Right cardiac atrium (tissue), 5 donors: ENCODE results near the gene SCO2. TPM values are rescaled to one million over a fixed set of nuclear protein-coding genes. Genes with fewer than 3 reads are reported as not detected.

ENCODE experiments used
- ATAC-seq, 2 donors: fragments of 200-7000 bp; cut with Tn5 transposase; one replicate each; pipeline versions ENCODE4 v1.8.0 to v1.9.1; 2020; ENCODE audit warnings: moderate library complexity in 2 of 2, mild to moderate bottlenecking in 1 of 2
- DNase-seq, 3 donors: peaks; one replicate each; pipeline ENCODE4 v3.0.0-alpha.2; 2020
- H3K27ac ChIP-seq: one replicate; pipeline ENCODE4 v1.5.1; 2013; ENCODE audit warnings: mild to moderate bottlenecking, low read length, control low read depth, moderate library complexity
- H3K27me3 ChIP-seq: one replicate; pipeline ENCODE4 v1.6.1; 2013; ENCODE audit not compliant: control insufficient read depth, insufficient read depth
- H3K4me1 ChIP-seq: one replicate; pipeline ENCODE4 v1.6.1; 2013; ENCODE audit warnings: low read length; ENCODE audit not compliant: control insufficient read depth, insufficient read depth
- H3K4me3 ChIP-seq: one replicate; pipeline ENCODE4 v1.5.1; 2013; ENCODE audit warnings: low read length, control low read depth
- H3K9me3 ChIP-seq: one replicate; pipeline ENCODE4 v1.6.1; 2013; ENCODE audit warnings: low read length; ENCODE audit not compliant: control insufficient read depth
- WGBS: extraction: QIAGEN DNeasy Blood & Tissue Kit; methylation state at CpG from one replicate; pipeline ENCODE4 v1.1.7; 2013; 5-methylcytosine and 5-hydroxymethylcytosine counted together
- intact Hi-C, 4 donors: fragments of 100-400 bp; cut with DNase I; formaldehyde crosslinking; loops; one replicate each; pipeline versions ENCODE4 v1.11.0 to v1.14.0; 2022 to 2023
- polyA plus RNA-seq: library from polyadenylated mRNA; stranded (reverse); fragments of 200-250 nt; gene quantifications from one replicate; pipeline ENCODE4 v1.2.3, GENCODE V29; 2013
- total RNA-seq, 4 donors: library from RNA; stranded (reverse); fragmentation: NEBNext Ultra II Directional; extraction: Animal tissue kit (Norgen Biotek cat#: 25700); gene quantifications; one replicate each; pipeline ENCODE4 v1.2.1, GENCODE V29; 2021
- donor health status: healthy with polysubstance abuse.
- donor health status: DM: no; HTN: yes; CAD: no.
- donor health status: DM: no; HTN: no; CAD: no.
- donor health status: DM: no; HTN: yes; CAD: no; lungs with severe emphysema.
- donor health status: DM: yes; HTN: yes; CAD: no.

SCO2 gene
- total and polyA plus RNA-seq, 5 donors, result 1.4 to 2.2 TPM; not detected in 3

DNA sequence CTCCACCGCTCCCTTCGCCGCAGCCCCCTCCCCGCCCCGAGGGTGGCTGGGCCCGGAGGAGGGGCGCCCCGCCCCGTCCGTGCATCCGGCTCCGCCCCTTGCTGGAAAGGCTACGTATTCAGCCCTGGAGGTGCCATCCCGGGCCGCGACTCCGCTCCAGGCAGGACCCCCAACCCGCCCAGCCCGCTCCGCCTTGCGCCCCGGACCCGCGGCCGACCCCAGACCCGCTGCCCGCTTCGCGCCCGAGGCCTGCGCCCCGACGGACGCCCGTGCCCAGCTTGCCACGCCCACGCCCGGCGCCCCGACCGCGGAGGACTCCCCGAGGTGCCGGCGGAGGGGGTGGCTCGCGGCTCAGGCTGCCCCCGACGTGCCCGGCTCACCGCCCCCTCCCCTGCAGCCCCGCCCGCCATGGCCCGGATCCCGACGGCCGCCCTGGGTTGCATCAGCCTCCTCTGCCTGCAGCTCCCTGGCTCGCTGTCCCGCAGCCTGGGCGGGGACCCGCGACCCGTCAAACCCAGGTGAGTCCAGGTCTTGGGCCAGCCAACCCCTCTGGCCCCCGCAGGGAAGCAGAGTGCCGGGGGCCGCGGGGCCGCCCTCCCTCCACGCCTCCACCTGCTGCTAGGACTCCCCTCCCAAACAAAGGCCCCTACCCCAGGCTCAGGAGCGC lies 43.8 kb downstream of the SCO2 start, which contains the start of gene ADM2:
Gene ADM2, plus strand, starts transcription at position 104 of the 667 bp plus-strand sequence. Its CDS starts 305 bp downstream, at position 409.
- Histone ChIP-seq H3K4me3 (peak within 1 kb of the TSS; percentile 57), H3K9me3 (no peaks in the 10 kb centered on the region), H3K27ac (no peak within 1 kb of the TSS), H3K4me1 (no peaks in the 10 kb centered on the region), H3K27me3 (no peaks in the 10 kb centered on the region)
- WGBS, result 3% methylated on average over 70 of the region's 70 CpGs
- DNase-seq, result peak in 2 of 3 donors; percentile 70 to 75
- intact Hi-C loops, result no loop called here
- ATAC-seq, result peak; percentile 27 to 45

DNA sequence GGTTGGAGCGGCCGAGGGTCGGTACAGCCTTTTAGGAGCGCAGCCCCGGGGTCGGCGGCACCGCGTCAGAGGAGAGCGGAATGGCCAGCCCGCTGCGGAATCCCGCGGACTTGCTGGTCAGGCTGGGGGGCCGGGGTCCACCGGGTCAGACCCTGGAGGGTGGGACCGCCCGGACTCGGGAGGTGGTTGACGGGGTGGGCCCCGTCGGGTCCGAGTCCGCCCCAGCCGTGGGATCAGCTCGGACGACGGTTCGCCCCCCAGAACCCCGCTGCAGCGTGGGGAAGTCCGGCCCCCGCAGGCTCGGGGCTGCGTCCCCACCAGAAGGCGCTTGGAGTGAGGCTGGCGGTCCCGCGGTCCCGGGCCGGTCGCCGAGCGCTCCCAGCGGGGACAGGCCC lies 44.4 kb downstream of the SCO2 start:
- Histone ChIP-seq H3K27ac (no peak overlapping the region), H3K9me3 (no peaks in the 10 kb centered on the region), H3K4me1 (no peaks in the 10 kb centered on the region), H3K4me3 (peak overlapping the region; percentile 57), H3K27me3 (no peaks in the 10 kb centered on the region)
- WGBS, result 4% methylated on average over 45 of the region's 45 CpGs
- ATAC-seq (peak in 1 of 2 donors; percentile 4), DNase-seq (peak in 2 of 3 donors; percentile 53 to 57)
- intact Hi-C loops, result no loop called here

DNA sequence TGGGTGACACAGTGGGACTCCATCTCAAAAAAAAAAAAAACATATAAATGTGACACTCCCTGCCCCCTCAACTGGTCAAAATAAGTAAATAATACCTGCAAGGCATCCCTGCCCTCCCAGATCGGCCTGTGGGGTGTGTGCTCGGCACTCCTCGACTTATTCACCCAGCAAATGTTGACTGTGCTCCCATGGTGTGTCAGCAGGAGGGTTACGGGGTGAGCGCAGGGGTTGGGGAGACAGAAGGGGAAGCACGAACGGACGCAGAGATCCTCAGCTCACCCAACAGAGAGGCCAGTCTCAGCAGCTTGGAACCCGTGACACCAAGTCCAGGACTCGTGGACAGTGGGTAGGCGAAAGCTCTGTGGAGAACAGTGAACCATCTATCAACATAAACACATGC lies 45.7 kb downstream of the SCO2 start:
- WGBS, result 68% methylated on average over 11 of the region's 11 CpGs
- Histone ChIP-seq H3K27me3 (no peaks in the 10 kb centered on the region), H3K4me1 (no peaks in the 10 kb centered on the region), H3K27ac (no peak overlapping the region), H3K9me3 (no peaks in the 10 kb centered on the region), H3K4me3 (no peak overlapping the region)
- no peak for DNase-seq
- ATAC-seq, result no peak
- intact Hi-C loops, result no loop called here

DNA sequence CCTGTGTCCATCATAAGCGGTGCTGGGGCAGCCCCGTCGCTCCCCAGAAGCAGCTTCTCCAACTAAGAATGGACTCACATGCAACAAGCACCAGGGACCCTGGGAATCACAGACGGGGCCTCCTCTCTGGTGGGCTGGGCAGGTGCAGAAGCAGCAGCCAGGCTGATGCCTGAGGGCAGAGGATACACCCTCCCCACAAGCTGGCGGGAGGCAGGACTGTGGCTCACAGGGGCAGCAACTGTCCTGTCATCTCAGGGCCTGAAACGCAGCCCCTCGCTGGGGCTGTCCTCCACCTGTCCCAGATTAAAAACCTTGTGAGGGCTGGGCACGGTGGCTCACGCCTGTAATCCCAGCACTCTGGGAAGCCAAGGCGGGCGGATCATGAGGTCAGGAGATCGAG lies 47.5 kb downstream of the SCO2 start:
- Histone ChIP-seq H3K9me3 (no peaks in the 10 kb centered on the region), H3K4me1 (peaks cover 8% of the 10 kb centered on the region), H3K4me3 (no peak overlapping the region), H3K27me3 (no peaks in the 10 kb centered on the region), H3K27ac (no peak overlapping the region)
- intact Hi-C loops, result no loop called here
- WGBS, result 92% methylated on average over 12 of the region's 12 CpGs
- DNase-seq (peak in 1 of 3 donors; percentile 44), ATAC-seq (no peak)

DNA sequence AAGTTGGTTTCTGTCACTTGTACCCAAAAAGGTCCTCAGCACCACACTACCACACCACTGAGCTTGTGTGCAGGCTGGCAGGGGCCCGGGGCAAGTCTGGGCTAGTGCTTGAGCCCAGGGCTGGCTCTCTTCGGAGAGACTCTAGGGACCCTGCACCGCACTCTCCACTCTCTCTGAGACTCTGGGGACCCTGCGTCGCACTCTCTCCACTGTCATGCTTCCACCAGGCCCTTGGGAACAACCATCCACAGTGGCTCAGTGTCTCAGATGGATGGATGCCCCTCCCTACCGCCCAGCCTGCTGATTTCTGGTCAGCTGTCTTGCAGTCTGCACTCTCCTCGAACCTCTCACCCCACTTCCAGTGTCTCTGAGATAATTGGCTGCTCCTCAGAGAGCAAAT lies 48.5 kb downstream of the SCO2 start:
- DNase-seq, result peak in 1 of 3 donors; percentile 36
- 67% methylated on average over 7 of the region's 7 CpGs for WGBS
- H3K4me3 ChIP-seq, result no peak overlapping the region
- intact Hi-C loops, result no loop called here
- no peaks in the 10 kb centered on the region for H3K9me3 ChIP-seq
- H3K27me3 ChIP-seq, result no peaks in the 10 kb centered on the region
- no peak overlapping the region for H3K27ac ChIP-seq
- no peak for ATAC-seq
- peaks cover 8% of the 10 kb centered on the region for H3K4me1 ChIP-seq

DNA sequence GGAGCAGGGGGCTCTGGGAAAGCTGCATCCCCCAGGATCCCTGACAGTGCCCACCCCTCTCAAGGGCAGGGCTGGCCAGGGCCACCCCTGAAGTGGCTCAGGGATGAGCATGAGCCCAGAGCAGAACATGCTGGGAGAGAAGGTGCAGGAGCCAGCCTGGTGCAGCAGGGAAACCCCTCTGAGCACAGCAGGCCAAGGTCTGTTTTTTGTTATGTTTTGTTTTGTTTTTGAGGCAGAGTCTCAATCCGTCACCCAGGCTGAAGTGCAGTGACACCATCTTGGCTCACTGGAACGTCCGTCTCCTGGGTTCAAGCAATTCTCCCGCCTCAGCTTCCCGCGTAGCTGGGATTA lies 49.8 kb downstream of the SCO2 start:
- peaks cover 12% of the 10 kb centered on the region for H3K4me1 ChIP-seq
- no peaks in the 10 kb centered on the region for H3K9me3 ChIP-seq
- H3K4me3 ChIP-seq, result no peak overlapping the region
- WGBS, result 90% methylated on average over 6 of the region's 6 CpGs
- H3K27ac ChIP-seq, result no peak overlapping the region
- ATAC-seq (peak in 1 of 2 donors; percentile 4), DNase-seq (no peak)
- intact Hi-C loops, result no loop called here
- no peaks in the 10 kb centered on the region for H3K27me3 ChIP-seq

DNA sequence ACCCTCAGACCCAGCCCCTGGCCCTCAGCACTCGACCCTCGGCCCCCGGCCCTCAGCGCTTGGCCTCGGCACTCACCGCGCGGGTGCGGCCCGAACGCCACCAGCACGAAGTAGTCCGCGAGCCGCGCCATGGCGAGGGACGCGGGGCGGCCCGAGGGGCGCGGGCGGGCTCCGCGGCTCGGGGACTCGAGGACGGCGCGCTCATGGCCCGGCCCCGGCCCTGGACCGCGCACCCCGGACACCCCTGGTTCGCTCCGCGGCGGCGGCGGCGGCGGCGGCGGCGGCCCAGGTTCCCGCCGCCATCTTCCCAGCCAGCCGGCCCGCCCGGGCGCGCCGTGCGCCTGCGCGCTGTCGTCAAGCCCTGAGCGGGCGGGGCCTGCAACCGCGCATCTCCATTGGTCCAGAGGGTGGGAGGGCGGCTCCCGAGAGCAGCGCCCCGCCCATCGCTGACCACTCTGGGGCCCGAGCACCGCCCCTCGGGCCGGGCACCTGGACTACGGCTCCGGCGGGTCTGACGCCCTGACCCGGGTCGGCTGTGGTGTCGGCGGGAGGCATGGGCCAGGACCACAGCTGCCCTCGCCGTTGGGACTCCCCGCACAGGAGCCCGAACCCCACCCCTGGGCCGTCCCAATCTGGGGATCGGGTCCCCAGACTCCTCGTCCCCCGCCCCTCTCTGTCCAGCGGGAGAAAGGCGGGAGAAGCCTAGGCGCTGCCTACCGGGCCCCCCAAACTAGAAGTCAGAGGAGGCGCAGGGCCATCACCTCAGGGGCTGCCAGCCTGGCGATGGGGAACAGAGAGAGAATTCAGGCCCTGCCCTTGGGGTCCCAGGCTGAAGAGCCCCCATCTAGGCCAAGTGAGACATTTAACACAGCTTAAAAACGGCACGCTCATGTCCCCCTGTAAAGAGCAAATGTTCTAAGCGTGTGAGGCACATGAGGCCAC lies 50.4 kb downstream of the SCO2 start, which contains the start of gene SBF1:
Gene SBF1, minus strand, starts transcription at position 326 of the 942 bp plus-strand sequence. Its CDS starts 195 bp downstream, at position 131.
- peak within 1 kb of the TSS; percentile 53 for H3K27ac ChIP-seq
- peak; percentile 93 to 97 (median 97) for DNase-seq
- intact Hi-C loops, result no loop called here
- H3K4me3 ChIP-seq, result peak within 1 kb of the TSS; percentile 95
- no peaks in the 10 kb centered on the region for H3K9me3 ChIP-seq
- peak; percentile 97 to 98 for ATAC-seq
- H3K27me3 ChIP-seq, result no peaks in the 10 kb centered on the region
- H3K4me1 ChIP-seq, result peaks cover 13% of the 10 kb centered on the region
- WGBS, result under 1% methylated on average over 97 of the region's 97 CpGs

DNA sequence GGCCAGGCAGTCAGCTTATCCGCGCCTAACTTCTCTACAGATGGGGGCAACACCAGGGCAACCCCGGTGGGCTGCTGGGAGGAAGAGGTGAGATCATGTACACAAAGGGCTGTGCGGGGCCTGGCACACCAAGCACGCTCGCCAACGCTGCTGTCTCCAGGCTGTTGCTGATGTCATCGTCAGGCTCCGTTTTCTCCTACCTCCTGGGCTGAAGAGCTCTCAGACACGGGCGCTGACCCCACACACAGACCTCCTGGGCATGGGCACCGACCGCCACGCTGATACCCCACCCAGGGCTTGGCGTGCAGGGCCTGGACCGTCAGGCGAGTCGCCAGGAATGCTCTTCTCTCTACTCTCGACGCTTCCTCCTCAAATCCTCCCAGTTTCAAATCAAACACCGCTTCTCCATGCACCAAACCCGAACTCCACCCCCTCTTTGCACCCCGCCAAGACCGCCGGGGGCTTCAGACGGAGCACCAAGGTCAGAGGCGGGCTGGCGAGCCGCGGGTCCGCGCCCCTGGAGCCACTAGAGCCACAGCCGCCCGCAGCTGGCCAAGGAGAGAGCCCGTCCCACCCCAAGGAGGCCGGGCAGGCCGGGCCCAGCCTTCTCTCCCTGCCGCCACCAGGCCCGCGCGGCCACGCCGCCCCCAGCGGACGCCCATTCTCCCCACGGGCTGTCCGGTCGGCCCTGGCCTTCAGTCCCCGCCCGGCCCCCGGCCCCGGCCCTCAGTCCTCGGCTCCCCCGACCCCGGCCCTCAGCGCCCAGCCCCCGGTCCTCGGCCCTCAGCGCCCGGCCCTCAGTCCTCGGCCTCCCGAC lies 51.3 kb downstream of the SCO2 start:
- Histone ChIP-seq H3K27ac (no peak overlapping the region), H3K4me1 (peaks cover 13% of the 10 kb centered on the region), H3K4me3 (peak overlapping the region; percentile 95), H3K27me3 (no peaks in the 10 kb centered on the region), H3K9me3 (no peaks in the 10 kb centered on the region)
- 5% methylated on average over 62 of the region's 62 CpGs for WGBS
- peak; percentile 4 to 38 for ATAC-seq
- DNase-seq, result peak; percentile 48 to 77 (median 77)
- intact Hi-C loops, result no loop called here
